Activated CD4-positive, CD25-positive, alpha-beta regulatory T cell treated with anti-CD3 and anti-CD28 coated beads, Interleukin-2, amount 50 U/mL, for 16 hours (primary cell): ENCODE results near the gene DMGDH.

ENCODE experiments used
- DNase-seq: peaks from one replicate; pipeline ENCODE4 v3.0.0-alpha.2; 2020; ENCODE audit warnings: low read depth, low spot score

Gene DMGDH

GRCh38 chr5:79069488-79070349, at the start of gene DMGDH, which contains the start of gene BHMT2:
Gene DMGDH, minus strand, starts transcription at chr5:79069674. Its CDS starts 54 bp downstream, at chr5:79069620.
Gene BHMT2, plus strand, starts transcription at chr5:79069767. Its CDS starts 16 bp downstream, at chr5:79069783.
- no peak for DNase-seq

GRCh38 chr5:79112703-79113058, 43.2 kb upstream of the DMGDH start:
- no peak for DNase-seq

GRCh38 chr5:79111960-79112702, 42.7 kb upstream of the DMGDH start:
- no peak for DNase-seq

DNA sequence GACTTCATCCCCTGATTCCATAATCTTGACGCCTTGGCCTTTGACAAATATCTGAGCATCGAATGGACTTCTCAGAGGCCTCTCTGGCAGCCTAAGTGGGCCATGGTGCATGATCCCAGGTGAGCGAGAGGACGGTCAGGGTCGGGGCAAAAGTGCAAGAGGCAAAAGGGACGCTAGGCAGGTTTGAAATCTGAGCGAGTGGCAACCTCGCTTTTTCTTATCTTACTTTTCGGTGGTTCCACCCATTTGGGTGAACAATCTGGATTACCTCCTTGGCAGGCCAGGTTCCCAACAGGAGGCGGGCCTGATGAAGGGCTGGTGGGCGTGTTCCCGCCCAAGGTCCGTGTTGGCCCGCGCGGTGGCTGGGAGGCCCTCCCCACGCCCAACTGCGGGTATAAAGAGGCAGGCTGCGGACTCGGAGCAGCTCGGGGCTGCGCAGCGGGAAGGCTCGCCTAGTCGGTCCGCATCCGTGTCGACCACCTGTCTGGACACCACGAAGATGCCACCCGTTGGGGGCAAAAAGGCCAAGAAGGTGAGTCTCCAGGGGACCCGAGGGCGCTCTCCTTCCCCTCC, 42.0 kb upstream of the DMGDH start, which contains the start of gene BHMT:
Gene BHMT (plus strand): TSS at position 423 of the 573 bp plus-strand sequence. CDS start 77 bp downstream, at position 500.
- no peak for DNase-seq

DNA sequence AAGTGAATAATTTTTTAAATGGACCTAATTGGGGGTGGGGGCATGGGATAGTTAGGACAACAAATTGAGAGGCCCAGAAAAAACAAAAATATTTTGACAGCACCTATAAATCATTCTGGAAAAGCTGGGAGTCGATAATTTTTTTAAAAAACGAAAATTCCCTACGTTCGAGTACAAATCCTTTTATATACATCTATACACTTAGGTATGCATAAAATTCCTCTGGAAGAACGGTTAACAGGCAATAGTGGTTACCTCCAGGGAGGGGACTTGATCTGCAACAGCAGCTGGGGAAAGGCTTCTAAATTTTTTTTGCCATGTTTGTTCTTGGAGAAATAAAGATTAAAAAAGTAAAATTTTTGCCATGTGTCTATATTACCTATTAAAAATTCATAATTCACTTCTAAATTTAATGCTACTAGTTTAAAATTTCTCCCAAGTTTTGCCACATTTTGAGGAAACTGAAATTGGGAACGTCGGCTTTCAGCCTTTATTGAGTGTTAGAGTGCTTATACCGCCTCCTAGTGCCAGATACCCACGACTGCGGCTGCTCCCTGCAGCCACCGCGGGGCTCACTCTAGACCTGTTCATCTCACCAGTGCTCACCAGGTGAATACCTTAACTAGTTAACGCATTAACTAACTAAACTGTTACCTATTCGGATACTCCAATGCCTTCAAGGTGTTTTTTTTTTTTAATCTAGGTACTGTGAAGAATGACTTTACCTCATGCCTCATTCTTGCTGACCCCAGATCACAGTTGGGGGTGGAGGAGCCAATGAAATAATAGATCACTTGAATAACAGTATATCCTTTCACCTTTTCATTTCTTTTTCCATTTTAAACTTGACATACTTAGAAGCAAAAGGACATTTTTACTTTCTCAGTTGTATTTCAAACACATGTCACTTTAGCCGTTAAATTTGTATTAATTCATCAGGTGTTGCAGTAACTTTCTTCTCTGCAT, 40.3 kb upstream of the DMGDH start:
- DNase-seq = no peak

GRCh38 chr5:79108792-79109191, 39.3 kb upstream of the DMGDH start:
- no peak for DNase-seq

- DNase-seq = no peak
These were observed 38.6 kb upstream of the DMGDH start for GRCh38 chr5:79108086-79108485.

DNA sequence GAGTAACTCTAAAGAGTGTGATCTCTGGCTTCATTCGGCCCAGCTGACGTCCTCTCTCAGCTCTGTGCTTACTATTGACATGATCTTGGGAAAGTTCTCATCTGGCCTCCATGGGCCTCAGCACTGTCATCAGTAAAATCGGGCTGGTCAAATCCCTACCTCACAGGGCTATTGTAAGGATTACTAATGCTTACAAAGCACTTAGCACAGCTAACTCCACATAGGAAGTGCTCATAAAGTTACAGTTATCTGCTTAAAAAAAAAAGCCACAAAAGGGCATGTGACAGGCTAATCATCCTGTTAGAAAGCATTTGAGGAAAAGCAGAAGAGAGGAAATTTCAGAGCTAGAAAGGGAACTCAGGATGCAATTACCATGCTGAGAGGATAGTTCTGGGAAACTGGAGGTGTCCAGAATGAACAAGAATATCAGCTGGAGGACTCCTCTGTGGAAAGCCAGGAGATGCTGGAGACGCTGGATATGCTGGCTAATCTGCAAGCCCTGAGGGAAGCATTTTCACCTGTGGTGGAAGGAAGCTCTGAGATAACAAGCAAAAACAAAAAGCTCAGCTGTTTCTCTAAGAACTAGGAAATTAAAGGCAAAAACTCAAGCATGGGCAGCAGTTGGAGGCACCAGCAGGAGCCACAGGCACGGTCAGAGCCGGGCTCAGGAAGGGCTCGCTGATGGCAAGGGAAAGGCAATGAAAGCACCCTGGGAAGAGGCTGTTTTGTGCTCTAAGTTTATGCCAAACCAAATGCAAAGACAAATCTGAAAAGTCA, 37.7 kb upstream of the DMGDH start:
- DNase-seq = no peak

DNA sequence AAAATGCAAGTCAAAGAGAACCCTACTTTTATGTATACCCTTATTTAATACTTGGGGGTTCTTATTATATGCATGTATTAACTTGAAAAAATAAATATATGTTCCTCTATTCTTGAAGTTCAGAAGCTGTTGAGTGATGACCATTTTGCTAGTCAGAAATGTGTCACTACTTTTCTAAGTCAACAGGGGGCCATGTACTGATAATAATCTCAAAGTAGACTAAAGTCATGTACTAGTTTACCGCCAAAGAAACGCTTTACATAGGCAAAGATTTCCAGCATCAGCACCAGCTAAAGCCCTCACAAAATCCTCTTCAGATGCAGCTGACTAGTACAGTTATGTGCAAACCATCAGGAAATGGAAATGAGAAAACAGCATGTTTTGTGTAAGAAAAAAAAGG, 36.4 kb upstream of the DMGDH start:
- DNase-seq = no peak

DNA sequence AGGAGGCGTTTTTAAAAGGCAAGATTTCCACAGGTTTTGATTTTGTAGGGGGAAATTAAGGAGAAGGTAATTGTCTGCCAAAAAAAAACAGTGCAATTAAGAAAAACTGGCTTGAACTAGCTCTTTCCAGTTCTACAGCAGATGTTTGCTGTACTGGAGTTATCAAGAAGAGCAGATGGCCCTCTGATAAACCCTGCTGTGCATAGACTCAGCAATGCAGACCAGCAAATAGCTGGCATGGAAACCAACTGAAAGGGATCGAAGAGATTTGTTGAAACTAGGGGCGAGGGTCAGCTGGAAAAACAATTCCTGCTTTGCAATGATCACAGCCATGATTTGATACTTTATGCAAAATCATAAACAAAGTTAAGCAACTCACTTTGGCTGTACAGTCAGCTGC, 24.3 kb upstream of the DMGDH start:
- no peak for DNase-seq

GRCh38 chr5:79091064-79091463, 21.6 kb upstream of the DMGDH start:
- DNase-seq = no peak

DNA sequence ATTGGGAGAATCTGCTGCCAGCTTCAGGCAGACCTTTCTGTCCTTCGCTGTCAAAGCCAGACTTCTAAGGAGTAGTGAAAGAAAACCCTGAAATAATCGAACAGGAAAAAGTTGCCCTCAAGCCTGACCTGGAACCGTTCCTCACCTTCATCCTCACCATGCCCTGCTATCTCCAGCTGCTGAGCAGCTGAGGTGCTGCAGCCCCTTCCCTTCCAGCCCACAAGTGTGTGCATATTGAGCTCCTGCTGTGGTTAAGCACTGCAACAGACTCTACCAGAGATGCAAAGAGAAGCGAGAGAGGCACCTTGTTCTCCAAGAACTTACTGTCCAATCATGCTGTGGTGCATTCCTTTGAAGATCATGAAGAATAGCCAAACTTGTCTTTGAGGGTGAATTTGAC, 19.0 kb upstream of the DMGDH start:
- DNase-seq = no peak

- no peak for DNase-seq
These were observed 16.6 kb upstream of the DMGDH start for GRCh38 chr5:79086116-79086515.

DNA sequence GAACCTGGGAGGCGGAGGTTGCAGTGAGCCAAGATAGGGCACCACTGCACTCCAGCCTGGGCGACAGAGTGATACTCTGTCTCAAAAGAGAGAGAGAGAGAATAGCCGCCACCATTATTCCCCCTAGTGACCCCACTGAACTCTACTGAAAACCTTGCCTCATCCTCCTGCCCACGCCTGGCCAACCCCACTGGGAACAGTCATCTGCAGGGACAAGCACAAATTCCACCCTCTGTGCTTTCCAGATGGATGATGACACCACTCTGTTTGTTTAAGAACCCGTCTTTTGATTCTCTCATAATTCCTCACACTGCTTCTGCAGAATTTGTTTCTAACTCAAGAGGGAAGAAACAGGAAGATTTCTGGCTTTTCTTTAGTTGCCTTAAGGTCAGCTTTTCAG, 12.3 kb upstream of the DMGDH start:
- no peak for DNase-seq

- no peak for DNase-seq
These were observed 11.3 kb upstream of the DMGDH start for GRCh38 chr5:79080804-79081203.

DNA sequence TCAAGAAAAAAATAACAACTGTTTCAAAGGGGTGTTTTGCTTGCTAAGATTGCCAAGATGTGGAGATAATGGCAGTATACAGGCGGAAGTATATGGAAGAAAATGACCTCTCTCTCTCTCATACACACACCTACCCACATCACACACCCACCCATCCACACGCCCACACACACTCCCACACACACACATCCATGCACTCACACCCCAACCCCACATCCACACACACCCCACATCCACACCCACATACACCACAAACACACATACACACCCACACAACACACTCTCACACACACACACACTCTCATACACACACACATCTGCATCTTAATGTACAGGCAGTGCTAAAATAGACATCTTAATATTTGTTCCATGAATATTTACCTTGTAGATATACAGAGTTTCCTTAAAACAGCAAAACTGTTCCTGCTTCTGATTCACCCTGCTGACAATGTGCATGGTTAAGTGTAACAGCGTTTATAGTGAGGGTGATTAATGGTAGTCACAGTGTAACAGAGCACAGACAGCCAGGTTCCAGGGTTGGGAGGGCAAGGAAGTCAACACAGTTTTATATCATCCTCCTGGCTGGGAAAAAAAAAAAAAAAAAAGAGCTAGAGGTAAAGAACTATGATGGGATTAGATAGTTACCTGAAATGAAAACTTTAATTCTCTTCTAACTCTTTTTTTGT, 8.3 kb upstream of the DMGDH start:
- DNase-seq = no peak

GRCh38 chr5:79076819-79077218, 7.3 kb upstream of the DMGDH start:
- no peak for DNase-seq

- DNase-seq = no peak
These were observed 6.4 kb upstream of the DMGDH start for GRCh38 chr5:79075646-79076426.

DNA sequence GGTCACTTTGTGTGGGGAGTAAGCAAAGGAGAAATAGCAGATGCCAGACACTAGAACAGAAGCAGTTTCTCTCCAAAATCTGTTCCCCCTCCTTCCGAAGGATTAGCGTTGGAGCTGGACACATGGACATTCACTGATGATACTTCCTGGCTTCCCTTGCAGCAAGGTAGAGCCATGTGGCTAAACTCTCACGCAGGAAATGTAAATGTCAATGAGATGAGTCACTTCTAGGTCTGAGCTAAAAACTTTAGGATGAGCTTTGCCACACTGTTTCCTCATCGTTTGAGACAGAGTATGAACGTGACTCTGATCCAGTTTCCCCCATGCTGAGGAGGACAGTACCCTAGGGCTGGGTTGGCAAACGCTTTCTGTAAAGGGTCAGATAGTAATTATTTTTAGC, 5.2 kb upstream of the DMGDH start:
- no peak for DNase-seq
